A549 (cell line): ENCODE results near the gene RGMA.

Experiments
- CTCF ChIP-seq: fragments of >200 bp; sonication (Bioruptor Twin); formaldehyde crosslinking; IDR thresholded peaks from 3 replicates; pipeline ENCODE4 v1.5.1; 2016
- EHMT2 ChIP-seq: fragments of 200-600 bp; sonication (generic); IDR thresholded peaks from 2 replicates; pipeline ENCODE4 v1.6.1; 2016; ENCODE audit warnings: antibody characterized with exemption, low read depth, mild to moderate bottlenecking, moderate library complexity
- MAX ChIP-seq: IDR thresholded peaks from 2 replicates; pipeline ENCODE4 v1.6.1; 2012
- NFE2L2 ChIP-seq: fragments of 150-350 bp; conservative IDR thresholded peaks from 2 replicates; pipeline ENCODE4 v1.6.1; 2014; ENCODE audit warnings: low read length
- SREBF2 ChIP-seq: fragments of 450-650 bp; IDR thresholded peaks from 2 replicates; pipeline ENCODE4 v1.6.1; 2014; ENCODE audit warnings: mild to moderate bottlenecking, moderate library complexity

GRCh38 chr15:93055211-93055610 lies 33.8 kb downstream of the RGMA start:
- TF ChIP-seq NFE2L2: no peak
- TF ChIP-seq MAX: no peak
- TF ChIP-seq CTCF: no peak
- TF ChIP-seq EHMT2: no peak
- TF ChIP-seq SREBF2: no peak
